GM13977 (cell line): ENCODE data around the gene DHRS12.

Experiments used
- DNase-seq: peaks from one replicate; pipeline ENCODE4 v3.0.0; 2012; ENCODE audit warnings: low spot score
- in situ Hi-C: fragments of 300-500 bp; cut with MboI; formaldehyde crosslinking; loops from one replicate; pipeline ENCODE4 v1.12.0; 2022; ENCODE audit warnings: low sequenced_read_pairs, low pct_unique_long_range_greater_than_20kb, mixed read lengths, inconsistent platforms; ENCODE audit not compliant: unreplicated experiment
- TF ChIP-seq, protein P1 (sequence below): IDR thresholded peaks from 2 replicates; pipeline ENCODE4 v1.5.1; 2012; ENCODE audit warnings: mild to moderate bottlenecking, control low read depth; ENCODE audit not compliant: insufficient read depth; ENCODE audit errors: extremely low read depth, missing control alignments

The DHRS12 gene

DNA sequence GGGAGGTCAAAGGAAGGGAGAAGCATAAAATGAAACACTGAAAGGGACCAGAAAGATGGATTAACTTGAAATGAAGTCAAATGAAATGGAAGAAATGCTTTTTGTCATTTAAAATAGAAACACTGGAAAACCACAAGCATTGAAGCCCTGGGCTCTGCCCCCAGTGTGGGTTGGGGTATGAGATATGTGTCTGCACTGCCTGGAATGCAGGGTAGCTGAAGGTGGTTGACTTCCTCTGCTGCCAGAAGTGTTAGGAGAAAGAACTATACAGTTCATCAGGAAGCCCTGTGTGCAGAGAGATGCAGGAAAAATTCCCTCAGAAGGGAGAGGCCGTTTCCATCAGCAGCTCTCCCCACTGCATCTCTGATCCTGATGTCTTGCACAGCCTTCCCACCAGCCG, 69.2 kb downstream of the DHRS12 start:
- in situ Hi-C loops, result no loop called here
- DNase-seq, result no peak
- TF ChIP-seq, protein P1, sequence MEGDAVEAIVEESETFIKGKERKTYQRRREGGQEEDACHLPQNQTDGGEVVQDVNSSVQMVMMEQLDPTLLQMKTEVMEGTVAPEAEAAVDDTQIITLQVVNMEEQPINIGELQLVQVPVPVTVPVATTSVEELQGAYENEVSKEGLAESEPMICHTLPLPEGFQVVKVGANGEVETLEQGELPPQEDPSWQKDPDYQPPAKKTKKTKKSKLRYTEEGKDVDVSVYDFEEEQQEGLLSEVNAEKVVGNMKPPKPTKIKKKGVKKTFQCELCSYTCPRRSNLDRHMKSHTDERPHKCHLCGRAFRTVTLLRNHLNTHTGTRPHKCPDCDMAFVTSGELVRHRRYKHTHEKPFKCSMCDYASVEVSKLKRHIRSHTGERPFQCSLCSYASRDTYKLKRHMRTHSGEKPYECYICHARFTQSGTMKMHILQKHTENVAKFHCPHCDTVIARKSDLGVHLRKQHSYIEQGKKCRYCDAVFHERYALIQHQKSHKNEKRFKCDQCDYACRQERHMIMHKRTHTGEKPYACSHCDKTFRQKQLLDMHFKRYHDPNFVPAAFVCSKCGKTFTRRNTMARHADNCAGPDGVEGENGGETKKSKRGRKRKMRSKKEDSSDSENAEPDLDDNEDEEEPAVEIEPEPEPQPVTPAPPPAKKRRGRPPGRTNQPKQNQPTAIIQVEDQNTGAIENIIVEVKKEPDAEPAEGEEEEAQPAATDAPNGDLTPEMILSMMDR, result no peak

DNA sequence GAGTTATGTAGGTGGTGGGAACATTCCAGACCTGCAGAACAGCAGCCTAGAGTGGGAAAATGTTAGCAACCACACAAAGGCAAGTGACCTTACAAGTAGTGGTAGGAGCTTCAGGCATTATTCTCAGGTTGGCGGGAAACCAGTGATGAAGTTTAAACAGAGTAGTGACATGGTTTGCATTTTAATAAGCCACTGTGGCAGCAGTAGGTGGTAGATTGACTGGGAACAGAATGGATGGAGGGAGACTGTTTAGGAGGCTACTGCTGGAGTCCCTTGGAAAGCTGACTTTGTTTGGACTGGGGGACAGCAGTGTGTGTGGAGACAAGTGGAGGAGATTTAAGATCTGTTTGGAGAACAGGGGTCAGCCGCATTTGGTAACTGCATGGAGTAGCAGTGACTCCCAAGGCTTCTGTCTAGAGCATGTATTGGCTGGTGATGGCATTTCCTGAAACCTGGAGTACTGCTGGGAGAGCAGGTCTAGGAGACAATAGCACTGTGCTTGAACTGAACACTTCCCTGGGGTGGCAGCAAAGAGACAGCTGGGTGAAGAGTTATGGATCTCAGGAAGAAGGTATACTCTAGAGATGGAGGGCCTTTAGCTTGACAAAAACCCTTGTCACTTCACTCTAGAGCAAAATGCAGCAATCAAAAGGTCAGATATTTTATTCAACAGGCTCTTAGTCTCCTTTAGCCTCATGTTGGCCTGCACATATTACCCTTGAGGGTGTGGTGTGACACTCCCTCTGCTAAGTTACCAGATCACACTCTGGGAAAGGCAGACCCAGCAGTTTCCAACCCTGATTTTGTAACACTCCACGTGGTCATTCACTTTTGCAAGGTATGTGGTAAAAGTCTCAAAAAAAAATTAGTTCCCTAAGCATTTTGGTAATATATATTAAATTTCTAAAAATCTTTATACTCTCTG, 70.3 kb downstream of the DHRS12 start:
- DNase-seq, result no peak
- in situ Hi-C loops, result no loop called here
- TF ChIP-seq, protein P1, result no peak

DNA sequence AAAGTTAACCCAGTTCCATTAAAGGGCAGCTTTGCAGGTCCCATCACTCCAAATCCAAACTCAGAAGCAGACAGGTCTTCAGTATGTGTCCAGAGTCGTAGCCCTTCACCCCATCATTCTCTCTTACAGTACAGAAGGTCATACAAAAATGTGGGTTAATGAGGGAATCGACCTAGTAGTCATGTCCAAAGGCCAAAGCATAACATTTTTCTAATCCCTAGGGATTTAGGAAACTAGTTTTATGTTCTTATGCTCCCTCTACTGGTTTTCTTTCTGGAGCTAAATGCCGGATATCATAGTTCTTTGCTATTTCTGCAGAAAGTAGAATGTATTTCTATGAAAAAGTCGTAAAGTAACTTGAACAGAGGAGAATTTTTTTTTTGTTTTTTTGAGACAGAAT, 72.2 kb downstream of the DHRS12 start:
- in situ Hi-C loops, result no loop called here
- TF ChIP-seq, protein P1, result no peak
- no peak for DNase-seq

DNA sequence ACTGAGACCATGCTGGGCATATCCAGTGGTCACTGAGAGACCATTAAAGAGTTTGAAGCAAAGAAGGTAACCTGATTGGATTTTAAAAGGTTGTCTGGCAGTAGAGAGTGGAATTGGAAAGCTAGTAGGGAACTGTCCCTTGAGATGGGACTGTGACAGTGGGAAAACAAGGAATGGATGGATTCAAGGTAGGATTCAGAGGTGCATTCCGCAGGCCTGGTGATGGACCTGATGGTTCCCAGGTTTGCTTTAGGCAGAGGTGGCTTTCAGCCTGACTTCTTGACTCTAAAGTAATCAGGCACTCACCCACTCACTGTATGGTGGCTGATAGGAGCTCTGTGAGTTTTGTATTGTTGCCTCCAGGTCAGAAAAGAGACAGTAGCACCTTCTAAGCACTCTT, 73.0 kb downstream of the DHRS12 start:
- in situ Hi-C loops, result no loop called here
- TF ChIP-seq, protein P1, result no peak
- no peak for DNase-seq

DNA sequence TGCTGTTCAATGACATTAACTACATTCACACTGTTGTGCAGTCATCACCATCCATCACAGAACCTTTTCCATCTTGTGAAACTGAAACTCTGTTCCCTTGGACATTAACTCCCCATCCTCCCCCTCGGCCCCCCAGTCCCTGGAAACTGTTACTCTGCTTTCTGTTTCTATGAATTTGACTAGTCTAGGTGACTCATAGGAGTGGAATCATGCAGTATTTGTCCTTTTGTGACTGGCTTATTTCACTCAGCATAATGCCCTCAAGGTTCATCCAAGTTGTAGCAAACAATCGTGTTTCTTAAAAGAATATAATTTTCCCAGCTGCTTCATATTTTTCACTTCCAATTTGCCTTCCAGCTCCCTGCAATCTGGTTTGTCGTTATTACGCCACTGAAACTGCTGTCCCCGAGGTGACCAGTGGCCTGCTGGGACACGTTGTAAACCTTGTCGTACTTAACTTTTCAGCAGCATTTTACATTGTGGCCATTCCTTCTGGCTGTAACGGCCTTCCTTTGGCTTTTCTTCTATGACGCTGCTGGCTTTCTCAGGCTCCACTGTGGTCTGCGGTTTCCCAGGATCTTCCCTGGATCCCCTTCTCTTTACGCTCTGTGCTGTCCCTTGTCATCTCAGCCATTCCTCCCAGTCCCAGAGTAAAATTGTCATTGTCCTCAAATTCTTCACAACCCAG, 74.0 kb downstream of the DHRS12 start:
- in situ Hi-C loops, result no loop called here
- TF ChIP-seq, protein P1, result no peak
- no peak for DNase-seq

DNA sequence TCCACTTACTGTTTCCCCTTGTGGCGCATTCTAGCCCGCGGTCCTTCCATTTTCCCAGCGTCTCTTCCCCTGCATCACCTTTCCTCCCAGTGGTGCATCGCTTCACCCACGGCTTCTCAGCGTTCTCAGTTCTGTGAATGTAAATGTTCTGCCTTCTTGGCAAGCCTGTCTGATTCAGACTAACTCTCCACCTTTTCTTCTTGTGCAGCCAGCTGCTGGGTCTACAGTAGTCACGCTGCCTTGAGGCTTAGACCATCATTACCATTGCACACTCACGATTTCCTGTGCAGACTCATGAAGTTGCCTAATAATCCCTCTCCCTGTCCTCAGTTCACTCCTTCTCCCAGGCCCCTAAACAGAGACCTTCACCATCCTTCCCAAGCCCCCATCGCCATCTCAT, 75.0 kb downstream of the DHRS12 start:
- DNase-seq, result no peak
- in situ Hi-C loops, result no loop called here

More for the DNA sequence above, 75.0 kb downstream of the DHRS12 start:
- TF ChIP-seq, protein P1, result no peak
